ENCODE data around the gene AKTIP.
"Not testable (repeated sequence)": the region's sequence is repeated elsewhere in the genome, so short reads cannot be mapped to it uniquely, and the experiment has no call there.

The AKTIP gene

GRCh38 chr16:53515811-53516210 lies 12.8 kb upstream of the AKTIP start:
- DNase-seq (ENCODE audit: low read depth in 2 of 2) = no peak

GRCh38 chr16:53515259-53515658 lies 12.2 kb upstream of the AKTIP start:
- DNase-seq (ENCODE audit: low read depth in 2 of 2) = no peak

- DNase-seq (ENCODE audit: low read depth in 2 of 2) = not testable (repeated sequence)
Measured at GRCh38 chr16:53512795-53513194, 9.8 kb upstream of the AKTIP start.

DNA sequence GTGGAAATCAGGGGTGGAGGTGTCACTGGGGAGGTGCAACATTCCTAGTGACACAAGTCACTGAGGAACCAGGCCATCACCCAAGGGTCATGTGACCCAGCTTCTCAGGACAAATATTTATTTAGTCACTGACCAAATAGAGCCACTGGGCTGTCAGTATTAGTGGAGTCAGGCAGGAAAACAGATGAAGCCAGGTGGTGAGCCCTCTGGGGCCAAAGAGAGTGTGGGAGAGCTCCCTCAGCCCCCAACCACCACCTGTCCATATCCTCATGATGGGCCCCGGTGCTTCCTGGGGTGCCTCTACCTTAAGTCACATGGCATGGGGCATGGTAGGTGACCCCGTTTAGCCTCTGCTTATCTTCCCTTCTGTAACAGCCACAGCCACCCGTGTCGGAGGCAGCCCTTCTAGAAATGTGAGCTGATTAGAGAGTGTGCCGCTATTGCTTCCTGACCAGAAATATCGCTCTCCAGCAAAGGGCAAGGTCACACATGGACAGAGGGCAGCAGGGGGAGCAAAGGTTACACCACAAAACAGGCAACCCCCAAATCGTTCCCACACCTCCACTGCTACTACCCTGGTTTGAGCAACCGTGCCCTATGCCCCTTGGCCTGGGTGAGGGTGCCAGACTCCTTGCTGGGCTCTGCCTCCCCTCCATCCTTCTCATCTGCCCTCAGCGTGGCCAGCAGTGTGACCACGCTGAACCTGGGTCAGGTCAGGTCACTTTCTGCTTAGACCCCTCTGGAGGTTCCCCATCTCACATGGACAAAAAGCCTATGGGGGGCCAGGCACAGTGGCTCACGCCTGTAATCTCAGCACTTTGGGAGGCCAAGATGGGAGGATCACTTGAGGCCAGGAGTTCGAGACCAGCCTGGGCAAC lies 8.6 kb upstream of the AKTIP start:
- DNase-seq (ENCODE audit: low read depth in 2 of 2) = no peak

GRCh38 chr16:53511084-53511402 lies 8.0 kb upstream of the AKTIP start:
- DNase-seq (ENCODE audit: low read depth in 2 of 2) = no peak

- no peak for DNase-seq (ENCODE audit: low read depth in 2 of 2)
Measured at GRCh38 chr16:53510704-53511070, 7.7 kb upstream of the AKTIP start.

- peak in 1 of 2 donors; percentile 40 for DNase-seq (ENCODE audit: low read depth in 2 of 2)
Measured at GRCh38 chr16:53509906-53510703, 7.1 kb upstream of the AKTIP start.

DNA sequence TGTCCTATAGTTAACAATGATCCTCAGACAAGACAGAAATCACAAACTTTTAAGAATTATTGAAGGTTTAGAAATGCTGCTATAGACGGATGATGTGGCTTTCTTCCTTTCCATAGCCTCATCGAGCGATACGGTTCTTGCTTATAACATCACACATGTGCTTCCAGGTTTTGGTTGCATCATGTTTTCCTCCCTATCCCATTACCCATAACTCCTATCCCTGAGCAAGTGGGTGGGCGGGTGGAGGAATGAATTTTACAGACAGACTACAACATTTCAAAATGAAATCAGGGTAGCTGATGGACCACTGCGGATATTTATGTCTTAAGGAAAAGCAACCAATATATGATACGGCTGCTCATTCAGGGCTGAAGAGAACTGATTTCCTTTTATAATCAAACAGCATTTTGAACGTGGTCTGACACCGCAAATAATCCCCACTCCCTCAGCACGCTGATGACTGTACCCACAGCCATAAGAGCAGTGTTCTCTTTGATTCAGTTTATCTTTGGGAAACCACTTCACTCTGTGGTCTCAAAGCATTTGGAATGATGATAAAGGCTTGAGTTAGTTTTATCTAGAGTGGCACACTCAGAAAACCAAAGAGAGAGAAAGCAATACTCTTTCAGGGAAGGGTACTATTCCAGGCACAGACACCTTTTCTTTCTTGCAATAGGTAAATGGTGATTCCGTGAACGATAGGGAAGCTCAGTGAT lies 4.6 kb upstream of the AKTIP start:
- DNase-seq (ENCODE audit: low read depth in 2 of 2) = no peak

GRCh38 chr16:53506254-53506653 lies 3.2 kb upstream of the AKTIP start:
- DNase-seq (ENCODE audit: low read depth in 2 of 2) = no peak

- no peak for DNase-seq (ENCODE audit: low read depth in 2 of 2)
Measured at GRCh38 chr16:53504665-53505064, 1.7 kb upstream of the AKTIP start.

- no peak for DNase-seq (ENCODE audit: low read depth in 2 of 2)
Measured at GRCh38 chr16:53503991-53504663, 1.1 kb upstream of the AKTIP start.

DNA sequence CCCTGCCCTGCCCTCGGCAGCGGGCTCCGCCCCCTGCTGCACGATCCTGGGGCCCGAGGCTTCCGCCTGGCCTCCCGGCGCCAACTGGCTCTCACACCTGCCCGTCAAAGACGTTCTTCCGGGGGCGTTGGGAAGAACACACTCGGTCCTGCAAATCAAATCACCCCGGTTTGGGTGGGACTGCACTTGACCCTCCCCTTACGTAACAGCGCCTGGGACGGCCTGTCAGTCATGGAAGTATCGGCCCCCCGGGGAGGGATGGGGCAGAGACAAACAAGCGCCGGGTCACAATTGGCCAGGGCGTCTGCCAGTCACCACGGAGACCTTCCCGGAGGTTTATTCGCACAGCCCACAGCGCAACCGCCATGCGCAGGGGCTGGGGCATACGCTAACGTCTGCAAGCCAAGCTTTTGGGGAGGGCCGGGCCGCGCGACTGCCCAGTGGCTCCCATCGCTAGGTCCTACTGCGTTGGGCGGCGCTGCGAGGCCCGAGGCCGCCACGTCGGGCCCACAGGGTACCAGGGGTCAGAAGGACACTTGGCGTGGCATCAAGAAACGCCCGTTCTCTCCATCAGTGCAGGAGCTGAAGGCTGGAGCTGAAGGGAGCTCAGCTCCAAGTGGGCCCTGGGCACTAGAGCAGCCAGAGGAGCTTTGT lies 388 bp upstream of the AKTIP start:
- DNase-seq (ENCODE audit: low read depth in 2 of 2) = peak; percentile 98 to 99

DNA sequence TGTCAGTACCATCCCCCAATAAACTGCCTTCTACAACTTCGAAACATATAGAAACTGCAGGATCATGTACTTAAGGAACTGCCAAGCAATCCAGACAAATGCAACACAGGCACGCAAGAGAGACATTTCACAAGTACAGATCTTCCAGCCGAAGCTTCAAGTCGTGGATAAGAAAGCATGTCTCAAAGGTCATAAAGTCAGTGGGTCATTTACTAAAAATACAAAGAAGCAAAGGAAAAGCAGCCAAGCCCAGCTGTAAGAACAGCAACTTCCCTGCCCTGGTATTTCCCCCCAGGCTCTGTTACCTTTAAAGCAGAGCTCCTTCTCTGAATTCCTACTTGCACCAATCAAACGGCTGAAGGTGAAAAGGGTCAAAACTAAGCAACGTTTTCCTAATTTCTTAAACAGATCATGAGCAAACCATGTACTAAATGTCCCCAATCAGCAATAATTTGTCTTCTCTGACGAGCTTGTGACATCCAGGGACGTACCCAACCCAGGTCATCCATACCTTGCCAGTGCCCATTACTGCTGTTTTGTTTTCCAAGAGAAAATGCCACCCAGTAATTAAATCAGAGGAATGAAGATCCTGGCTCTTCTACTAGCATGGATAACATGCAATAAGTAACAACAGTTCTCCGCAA lies 1.7 kb downstream of the AKTIP start:
- no peak for DNase-seq (ENCODE audit: low read depth in 2 of 2)

GRCh38 chr16:53498984-53499383 lies 4.0 kb downstream of the AKTIP start:
- DNase-seq (ENCODE audit: low read depth in 2 of 2) = no peak

GRCh38 chr16:53495325-53495724 lies 7.7 kb downstream of the AKTIP start:
- DNase-seq (ENCODE audit: low read depth in 2 of 2) = no peak

DNA sequence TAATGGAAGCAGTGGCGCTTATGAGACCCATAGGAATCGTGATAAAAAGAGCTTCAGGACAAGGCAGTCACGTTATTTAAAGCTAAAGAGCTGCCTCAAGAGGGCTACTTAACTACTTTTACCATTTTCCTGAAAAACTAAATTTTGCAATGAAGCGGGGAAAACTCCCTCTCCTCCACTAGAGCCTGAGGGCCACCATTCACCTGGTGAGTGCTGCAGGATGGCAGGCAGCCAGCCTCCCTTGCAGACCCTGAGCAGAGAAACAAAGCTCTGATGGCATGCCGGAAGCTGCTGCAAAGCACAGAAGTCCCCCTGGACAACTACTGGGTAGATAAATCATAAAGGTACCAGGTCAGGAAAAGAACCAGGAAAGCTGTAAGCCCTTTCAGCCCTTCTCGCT lies 8.4 kb downstream of the AKTIP start:
- no peak for DNase-seq (ENCODE audit: low read depth in 2 of 2)

GRCh38 chr16:53492503-53492902 lies 10.5 kb downstream of the AKTIP start:
- DNase-seq (ENCODE audit: low read depth in 2 of 2) = no peak

GRCh38 chr16:53489755-53490154 lies 13.3 kb downstream of the AKTIP start:
- DNase-seq (ENCODE audit: low read depth in 2 of 2) = no peak

GRCh38 chr16:53486230-53486629 lies 16.8 kb downstream of the AKTIP start:
- no peak for DNase-seq (ENCODE audit: low read depth in 2 of 2)

GRCh38 chr16:53484542-53484941 lies 18.5 kb downstream of the AKTIP start:
- DNase-seq (ENCODE audit: low read depth in 2 of 2) = no peak

GRCh38 chr16:53482123-53482522 lies 20.9 kb downstream of the AKTIP start:
- DNase-seq (ENCODE audit: low read depth in 2 of 2) = no peak
